GM18499 (cell line): ENCODE results near the gene COG8.

Source experiments
- ATAC-seq: cut with Tn5 transposase; IDR thresholded peaks from one replicate; pipeline ENCODE4 v1.9.1; 2021; ENCODE audit warnings: moderate number of reproducible peaks; ENCODE audit not compliant: insufficient read depth, unreplicated experiment

COG8 gene

DNA sequence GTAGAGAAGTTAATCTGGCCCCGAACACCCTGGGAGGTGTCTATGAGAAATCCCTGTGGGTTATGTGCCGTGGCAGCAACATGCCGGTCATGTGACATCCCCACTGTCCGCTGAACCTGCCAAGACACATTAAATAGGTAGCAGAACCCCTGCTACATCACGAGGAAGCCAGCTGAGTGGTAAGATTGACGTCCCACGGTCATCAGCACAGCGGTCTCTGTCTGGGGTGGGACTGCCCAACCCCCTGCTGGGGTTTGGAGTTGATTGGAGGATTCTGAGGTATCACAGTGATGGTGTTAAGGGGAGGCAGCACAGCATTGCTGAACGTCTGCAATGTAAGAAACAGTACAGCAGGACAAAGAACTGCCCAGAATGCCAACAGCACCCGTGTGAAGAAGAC lies 10.2 kb upstream of the COG8 start:
- no peak for ATAC-seq

DNA sequence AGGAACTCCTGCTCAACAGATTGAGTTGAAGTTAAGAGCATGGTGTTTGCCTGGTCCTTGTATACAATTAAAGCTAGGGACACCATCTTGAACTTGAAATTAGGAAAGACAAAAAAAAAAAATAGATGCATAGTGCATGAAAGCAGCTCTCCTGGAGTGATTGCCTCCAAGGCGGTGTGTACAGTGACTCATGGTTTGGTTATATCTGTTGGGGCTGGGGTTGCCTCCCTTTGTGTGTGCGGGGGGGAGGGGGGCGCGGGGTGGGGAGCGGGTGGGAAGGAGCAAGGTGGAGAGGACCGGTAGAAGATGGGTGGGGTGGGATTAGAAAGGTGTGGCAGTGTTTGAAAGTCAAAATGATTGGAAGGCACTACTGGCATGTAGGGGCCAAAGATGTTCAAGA lies 8.9 kb upstream of the COG8 start:
- no peak for ATAC-seq

DNA sequence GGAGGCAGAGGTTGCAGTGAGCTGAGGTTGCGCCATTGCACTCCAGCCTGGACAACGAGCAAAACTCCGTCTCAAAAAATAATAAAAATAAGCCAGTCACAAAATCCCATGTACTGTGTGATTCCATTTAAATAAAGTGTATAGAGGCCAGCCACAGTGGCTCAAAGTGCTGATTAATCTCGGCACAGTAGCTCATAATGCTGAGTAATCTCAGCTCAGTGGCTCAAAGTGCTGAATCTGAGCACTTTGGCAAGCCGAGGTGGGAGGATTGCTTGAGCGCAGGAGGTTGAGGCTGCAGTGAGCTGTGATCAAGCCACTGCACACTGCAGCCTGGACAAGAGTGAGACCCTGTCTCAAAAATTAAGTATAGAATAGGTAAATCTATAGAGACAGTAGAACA lies 7.3 kb upstream of the COG8 start:
- no peak for ATAC-seq

DNA sequence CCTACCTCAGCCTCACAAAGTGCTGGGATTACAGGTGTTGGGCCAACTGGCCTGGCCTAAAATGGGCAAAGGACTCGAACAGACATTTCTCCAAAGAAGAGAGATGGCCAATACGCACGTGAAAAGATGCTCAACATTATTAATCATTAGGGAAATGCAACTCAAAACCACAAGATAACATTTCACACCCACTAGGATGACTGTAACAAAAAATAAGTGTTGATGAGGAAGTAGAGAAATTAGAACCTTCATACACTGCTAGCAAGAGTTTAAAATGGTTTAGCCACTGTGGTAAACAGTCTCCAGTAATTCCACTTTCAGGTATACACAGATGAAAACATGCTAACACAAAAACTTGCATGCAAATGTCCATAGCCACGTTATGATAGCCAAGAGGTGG lies 6.6 kb upstream of the COG8 start:
- ATAC-seq, result no peak

DNA sequence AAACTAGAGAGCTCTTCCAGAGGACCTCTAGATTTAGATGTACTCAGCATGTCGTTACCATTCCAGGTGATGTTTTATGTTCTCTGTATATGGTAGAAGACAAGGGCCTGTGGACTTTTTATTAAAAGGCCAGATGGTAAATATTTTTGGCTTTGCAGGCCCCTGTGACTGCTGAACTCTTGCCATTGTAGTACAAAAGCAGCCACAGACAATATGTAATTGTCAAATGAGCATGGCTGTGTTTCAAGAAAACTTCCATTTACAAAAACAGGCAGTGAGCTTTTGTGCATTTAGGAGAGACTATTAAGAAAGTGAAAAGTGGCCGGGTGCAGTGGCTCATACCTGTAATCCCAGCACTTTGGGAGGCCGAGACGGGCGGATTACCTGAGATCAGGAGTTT lies 4.8 kb upstream of the COG8 start:
- ATAC-seq, result no peak

DNA sequence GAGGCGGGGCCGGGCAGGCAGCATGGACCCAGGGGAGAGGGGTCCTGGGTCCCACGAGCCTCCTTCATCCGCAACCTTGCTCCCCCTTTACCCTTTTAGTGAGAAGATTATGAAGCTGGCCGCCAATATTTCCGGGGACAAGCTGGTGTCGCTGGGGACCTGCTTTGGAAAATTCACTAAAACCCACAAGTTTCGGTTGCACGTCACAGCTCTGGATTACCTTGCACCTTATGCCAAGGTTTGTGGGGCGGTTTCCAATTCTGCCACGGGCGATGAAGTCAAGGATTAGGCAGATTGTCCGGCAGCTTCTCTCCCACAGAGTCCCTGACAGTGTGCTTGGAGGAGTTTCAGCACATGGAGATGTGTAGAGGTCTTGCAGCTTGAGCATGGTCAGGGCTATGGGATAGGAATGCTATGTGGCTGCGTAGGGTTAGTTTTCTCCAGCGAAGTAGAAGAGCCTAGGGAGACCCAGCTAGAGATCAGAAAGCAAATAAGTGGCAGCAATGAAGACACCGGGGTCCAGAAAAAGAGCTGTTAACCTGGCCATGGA lies 806 bp upstream of the COG8 start:
- ATAC-seq, result no peak

DNA sequence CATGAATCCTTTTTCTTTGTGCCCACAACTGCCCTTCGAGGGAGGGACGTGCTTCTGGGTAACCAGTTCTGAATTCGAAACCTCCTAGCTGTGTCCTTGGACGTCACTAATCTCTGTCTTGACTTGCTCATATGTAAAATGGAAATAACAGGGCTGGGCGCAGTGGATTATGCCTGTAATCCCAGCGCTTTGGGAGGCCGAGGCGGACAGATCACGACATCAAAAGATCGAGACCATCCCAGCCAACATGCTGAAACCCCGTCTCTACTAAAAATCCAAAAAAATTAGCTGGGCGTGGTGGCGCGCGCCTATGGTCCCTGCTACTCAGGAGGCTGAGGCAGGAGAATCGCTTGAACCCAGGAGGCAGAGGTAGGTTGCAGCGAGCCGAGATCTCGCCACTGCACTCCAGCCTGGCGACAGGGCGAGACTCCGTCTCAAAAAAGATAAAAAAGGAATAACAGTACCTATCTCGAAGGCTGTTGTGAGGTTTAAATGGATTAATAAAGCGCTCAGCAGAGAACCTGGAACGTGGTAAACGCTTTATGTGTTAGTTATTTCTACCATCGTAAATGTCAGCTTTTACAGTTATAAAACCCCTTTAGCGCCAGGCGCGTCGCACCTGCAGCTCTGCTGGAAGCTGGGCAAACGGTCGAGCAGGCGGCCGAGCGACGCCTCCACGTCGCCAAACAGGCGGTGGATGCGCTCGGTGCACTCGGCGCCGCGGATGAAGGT lies 641 bp downstream of the COG8 start:
- ATAC-seq, result no peak

DNA sequence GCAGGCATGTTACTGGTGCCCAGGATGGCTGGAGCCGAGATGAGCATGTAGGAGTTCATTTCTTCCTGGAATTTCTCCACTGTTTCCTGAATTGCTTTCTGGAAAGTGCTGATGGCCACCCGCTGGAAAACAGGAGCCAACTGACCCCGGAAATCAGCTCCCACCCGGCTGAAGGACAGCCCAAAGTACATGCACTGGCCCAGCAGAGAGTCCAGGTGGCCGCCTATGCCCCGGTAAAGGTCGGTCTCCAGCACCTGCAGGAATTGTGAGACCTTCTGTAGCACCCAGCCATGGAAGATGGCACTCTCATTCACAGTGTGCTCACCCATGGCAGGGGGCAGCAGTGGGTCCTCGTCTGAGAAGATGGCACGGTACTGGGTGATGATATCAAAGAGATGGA lies 4.7 kb downstream of the COG8 start:
- no peak for ATAC-seq

DNA sequence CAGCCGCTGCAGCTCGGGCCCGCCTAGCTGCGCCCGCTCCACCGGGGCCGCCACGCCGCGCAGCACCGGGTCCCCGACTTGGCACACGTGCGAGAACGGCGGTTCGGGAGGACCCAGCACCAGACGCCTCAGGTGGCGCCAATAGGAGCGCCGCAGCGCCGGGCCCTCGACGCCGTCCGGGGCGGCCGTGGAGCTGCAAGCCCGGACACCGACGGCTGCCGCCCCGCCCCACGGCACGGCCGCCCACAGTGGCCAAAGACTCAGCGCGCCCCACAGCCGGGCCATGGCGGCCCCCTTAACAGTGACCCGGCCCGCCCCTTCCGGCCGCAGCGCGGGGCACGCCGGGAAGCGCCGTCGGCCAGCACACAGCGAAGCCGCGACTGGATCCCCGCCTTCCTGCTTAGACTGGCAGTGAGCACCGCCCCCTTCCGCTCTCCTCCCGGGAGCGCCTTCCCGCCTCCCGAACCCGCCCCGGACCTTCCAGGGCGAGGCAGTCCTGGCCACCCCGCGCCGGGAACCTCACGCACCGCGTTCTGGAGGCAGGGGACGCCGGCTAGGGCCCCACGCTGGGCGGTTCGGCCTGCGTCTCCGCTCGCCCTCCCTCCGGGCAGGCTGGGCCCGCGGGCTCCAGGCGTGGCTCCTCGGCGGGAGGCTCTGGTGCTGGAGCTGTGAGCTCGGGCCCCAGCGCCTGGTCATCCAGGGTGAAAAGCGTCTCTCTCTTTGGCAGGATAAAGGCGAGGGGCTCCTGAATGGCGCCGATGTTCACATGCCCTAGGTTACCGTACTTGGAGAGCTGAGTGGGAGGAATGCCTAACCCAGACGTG lies 8.9 kb downstream of the COG8 start, which contains the start of gene PDF:
Gene PDF (minus strand): TSS at position 303 of the 824 bp plus-strand sequence. CDS start 18 bp downstream, at position 285.
- ATAC-seq, result peak; percentile 58

DNA sequence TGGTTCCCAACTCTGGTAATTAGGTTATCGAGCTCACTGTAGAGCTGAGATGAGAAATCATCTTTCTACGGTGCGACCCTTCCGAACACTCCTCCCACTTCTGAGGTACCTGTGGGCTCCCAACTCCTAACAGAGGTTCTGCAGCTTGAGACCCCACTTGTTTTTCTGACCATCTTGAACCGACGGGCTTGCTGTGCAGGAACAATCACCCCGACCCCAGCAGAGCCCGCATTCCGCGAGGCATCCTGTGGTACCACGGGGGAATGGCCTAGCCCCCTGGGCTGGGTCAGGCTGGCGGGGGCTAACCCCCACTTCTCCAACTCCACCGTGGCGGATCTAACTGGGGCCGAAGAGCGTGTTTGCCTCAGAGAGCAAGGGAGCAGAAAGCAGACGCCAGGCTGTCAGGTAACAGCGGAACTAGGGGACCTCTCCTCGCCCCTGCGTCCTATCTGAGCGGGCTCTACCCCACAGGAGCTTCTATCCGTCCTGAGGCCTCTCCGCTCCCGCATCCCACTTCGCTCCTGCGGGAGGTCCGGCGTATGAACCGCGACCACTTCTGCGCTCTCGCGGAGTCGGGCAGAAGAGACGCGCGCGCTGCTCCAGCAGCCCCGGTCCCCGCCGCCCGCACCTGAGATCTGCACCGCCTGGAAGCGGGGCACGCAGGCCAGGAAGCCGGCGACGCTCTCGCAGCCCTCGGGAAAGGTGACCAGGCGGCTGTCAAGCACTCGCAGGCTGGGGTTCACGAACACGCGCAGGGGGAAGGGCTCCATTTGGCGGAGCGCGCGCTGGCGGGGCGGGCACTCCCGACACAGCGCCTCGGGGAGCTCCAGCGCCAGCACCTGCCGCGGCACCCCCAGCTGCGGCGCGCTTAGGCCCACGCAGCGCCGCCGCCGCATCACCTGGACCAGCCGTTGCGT lies 9.7 kb downstream of the COG8 start:
- peak; percentile 25 for ATAC-seq

DNA sequence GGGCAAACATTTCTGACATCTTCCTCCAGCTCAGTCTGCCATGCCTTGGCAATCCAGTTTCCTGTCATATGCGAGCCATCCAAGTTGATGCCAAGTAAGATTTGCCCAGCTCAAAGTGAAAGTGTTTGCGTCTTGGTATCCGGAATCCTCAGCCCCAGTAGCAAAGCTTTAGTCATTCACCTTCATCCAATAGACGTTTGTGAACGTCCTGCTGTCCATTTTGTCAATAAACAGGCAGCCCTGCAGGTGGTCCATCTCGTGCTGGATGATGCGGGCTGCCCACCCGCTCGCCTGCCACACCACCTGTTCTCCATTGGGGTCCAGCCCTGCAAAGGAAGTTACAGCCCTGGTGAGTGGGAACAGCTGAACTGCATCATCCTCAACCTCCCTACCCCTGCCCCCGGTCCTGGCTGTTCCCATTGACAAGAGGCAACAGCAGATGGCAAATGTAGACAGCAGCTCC lies 10.5 kb downstream of the COG8 start:
- ATAC-seq, result no peak

DNA sequence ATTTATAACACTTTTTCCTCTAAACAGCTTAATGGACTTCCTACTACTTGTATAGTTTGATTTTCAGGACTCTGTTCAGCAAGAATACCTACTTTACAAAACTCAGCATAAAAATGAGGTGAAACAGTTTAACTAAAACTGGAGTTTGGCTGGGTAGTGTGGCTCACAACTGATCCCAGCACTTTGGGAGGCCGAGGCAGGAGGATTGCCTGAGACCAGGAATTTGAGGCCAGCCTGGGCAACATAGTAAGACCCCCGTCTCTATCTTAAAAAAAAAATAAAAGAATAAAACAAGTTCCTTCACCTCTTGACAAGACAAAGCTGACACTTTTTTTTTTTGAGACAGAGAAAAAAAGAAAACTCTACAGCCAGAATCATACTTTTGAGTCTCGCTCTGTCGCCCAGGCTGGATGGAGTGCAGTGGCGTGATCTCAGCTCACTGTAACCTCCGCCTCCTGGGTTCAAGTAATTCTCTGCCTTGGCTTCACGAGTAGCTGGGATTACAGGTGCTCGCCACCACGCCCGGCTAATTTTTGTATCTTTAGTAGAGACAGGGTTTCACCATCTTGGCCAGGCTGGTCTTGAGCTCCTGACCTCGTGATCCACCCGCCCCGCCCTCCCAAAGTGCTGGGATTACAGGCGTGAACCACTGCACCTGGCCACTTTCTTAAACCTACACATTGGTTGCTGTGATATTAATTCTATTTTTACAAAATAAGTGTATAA lies 11.6 kb downstream of the COG8 start:
- ATAC-seq, result no peak

DNA sequence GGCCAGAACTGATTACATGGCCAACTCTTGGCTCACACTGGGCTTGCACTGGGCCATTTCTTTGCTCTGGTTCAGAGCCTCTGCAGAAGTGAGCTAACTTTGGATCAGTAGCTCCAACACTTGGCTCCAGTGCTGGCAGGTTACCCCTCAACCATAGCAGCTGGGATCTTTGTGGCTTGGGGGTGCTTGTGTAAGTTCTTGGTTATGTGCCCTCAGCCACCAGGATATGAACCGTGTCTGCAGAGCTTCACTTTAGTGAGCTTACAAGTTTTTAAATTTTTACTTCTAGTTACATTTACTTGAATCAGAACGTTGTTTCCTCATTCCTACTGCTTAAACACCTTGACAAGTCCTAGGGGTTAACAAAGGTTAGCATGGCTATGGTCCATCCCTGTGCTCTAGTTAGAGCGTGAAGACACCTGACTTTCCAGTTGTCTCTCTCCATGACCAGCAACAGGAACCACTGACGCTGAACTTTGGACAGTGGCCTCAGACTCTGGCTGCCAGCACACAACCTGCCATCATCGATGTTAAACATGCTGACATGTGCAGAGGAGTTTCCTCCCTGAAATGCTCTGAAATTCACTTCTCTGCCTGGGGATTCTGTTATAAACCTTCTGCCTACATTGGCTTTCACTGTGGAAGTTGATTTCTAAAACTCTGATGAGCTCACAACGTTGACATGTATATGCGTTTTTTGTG lies 13.0 kb downstream of the COG8 start:
- ATAC-seq, result no peak

DNA sequence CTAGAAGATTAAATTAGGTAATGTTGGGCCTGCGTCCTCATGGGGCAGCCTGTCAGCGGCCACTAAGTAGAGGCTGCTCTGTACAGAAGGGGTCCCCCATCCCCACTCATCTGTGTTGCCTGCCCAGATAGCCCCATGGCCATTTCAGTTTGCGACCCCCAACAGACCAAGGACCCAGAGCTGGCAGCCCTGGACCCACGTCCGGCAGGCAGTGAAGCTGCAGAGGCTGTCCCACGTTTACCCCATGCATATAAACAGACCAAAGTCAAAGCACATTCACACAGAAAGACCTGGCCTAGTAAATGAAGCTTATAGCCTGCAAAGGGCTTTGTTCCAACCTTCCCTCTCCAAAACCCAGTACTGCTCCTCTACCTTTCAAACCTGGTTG lies 13.6 kb downstream of the COG8 start:
- ATAC-seq, result no peak

DNA sequence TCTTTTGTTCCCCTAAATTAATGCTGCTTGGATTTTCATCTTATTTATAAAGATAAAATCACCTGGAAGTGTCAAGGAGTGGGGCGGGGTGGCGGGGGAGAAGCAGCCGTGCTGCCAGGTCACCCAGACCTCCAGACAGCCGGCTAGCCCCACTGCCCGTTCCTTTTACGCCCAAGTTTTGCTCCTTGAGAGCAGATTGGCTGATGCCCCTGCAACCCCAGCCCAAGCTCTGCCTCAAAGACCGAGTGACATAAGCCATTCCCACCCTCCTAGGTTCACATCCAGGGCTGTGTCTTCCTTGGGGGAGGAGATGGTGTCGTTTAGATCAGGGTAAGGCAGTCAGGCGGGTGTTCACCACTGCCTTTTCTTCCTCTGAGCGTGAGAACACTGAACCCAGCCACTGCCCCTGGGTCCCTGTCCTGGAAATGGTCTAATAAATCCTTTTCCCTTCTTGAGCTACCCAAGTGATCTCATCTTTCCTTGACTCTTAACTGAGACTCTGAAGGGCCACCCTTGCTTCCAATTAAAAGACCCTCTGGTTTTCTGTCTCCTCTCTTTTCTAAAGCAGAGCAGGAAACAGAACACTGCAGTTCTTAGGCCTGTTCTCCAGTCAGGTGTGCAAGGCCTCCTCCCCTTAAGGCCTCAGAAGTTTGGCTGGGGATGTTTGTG lies 14.6 kb downstream of the COG8 start:
- no peak for ATAC-seq

DNA sequence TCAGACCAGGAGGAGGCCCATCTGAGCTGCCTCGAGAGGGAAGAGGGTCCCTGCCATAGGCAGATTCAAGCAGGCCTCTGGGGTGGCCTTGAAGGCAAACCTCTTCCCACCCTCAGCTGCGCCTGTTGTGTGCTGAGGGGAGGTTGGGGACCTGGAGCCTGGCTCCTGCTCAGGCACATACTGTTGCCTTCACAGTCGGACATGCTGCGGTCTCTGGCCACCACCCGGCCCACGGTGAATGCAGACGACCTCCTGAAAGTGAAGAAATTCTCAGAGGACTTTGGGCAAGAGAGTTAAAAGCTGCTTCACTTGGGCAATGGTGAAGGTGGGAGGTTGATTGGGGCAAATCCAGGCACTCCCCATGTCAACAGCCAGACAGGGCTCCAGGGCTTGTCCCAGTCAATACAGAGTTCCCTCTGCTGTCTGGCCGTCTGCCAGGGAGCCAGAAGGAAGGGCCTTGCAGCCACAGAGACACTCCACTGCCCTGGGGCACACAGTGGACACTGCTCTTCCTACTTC lies 15.3 kb downstream of the COG8 start:
- no peak for ATAC-seq

DNA sequence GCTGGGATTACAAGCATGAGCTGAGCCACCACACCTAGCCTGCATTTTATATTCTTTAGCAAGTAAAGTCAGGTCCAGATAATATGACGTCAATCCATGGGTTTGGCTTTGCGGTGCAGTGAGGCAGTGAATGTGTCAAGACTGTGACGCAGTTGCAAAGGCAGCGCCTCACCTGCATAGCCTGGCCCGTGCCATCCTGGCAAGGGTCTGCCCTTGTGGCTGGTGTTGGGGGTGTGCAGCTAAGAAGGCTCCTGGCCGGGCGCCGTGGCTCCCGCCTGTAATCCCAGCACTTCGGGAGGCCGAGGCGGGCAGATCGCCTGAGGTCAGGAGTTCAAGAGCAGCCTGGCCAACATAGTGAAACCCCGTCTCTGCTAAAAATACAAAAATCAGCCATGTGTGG lies 15.9 kb downstream of the COG8 start:
- no peak for ATAC-seq

DNA sequence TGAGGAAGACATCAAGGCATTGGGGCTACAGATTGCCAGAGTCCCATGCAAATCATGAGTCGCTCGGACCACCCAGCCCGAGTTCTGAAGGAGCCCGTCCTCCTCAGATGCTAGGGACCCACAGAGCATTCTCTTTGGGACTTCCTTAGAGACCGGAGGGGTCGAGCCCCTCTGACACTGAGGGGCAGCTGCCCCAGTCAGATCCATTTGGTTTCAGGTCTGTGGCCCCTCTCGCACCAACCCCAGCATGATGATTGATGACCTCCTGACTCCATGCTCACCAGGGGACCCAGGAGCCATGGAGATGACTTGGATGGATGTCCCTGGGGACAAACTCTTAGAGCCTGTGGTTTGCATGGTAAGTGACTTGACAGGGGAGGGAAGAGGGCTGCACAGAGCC lies 17.0 kb downstream of the COG8 start:
- no peak for ATAC-seq
